CD4-positive, alpha-beta T cell treated with Interleukin-17A for 1 hour (primary cell): ENCODE measurements around the gene CCDC187.
A peak's percentile ranks its signal among the peaks of the same experiment; 100 is the strongest.

ENCODE experiments used
- DNase-seq: peaks from one replicate; pipeline ENCODE4 v3.0.0-alpha.2; 2020

The CCDC187 gene

GRCh38 chr9:136339173-136339957, 35.5 kb upstream of the CCDC187 start:
- peak; percentile 41 for DNase-seq

- no peak for DNase-seq
Observed at GRCh38 chr9:136338511-136338910, 34.6 kb upstream of the CCDC187 start.

GRCh38 chr9:136337416-136338395, 33.8 kb upstream of the CCDC187 start:
- DNase-seq: no peak

GRCh38 chr9:136336881-136337280, 33.0 kb upstream of the CCDC187 start:
- DNase-seq: no peak

GRCh38 chr9:136336156-136336870, 32.4 kb upstream of the CCDC187 start:
- no peak for DNase-seq

GRCh38 chr9:136335296-136336155, 31.6 kb upstream of the CCDC187 start:
- no peak for DNase-seq

GRCh38 chr9:136334541-136334940, 30.6 kb upstream of the CCDC187 start:
- DNase-seq: no peak

- no peak for DNase-seq
Observed at GRCh38 chr9:136333486-136333885, 29.6 kb upstream of the CCDC187 start.

GRCh38 chr9:136333045-136333444, 29.2 kb upstream of the CCDC187 start:
- DNase-seq: no peak

- no peak for DNase-seq
Observed at GRCh38 chr9:136332482-136332983, 28.6 kb upstream of the CCDC187 start.

- DNase-seq: no peak
Observed at GRCh38 chr9:136331556-136332481, 27.9 kb upstream of the CCDC187 start.

GRCh38 chr9:136331030-136331429, 27.1 kb upstream of the CCDC187 start:
- no peak for DNase-seq

GRCh38 chr9:136330406-136330990, 26.6 kb upstream of the CCDC187 start:
- no peak for DNase-seq

GRCh38 chr9:136329636-136330405, 25.9 kb upstream of the CCDC187 start:
- DNase-seq: no peak

GRCh38 chr9:136329211-136329627, 25.3 kb upstream of the CCDC187 start:
- DNase-seq: no peak

- DNase-seq: no peak
Observed at GRCh38 chr9:136328622-136329041, 24.7 kb upstream of the CCDC187 start.

GRCh38 chr9:136328011-136328621, 24.2 kb upstream of the CCDC187 start:
- no peak for DNase-seq

- peak; percentile 49 for DNase-seq
Observed at GRCh38 chr9:136327304-136327974, 23.5 kb upstream of the CCDC187 start, which contains the start of gene GPSM1. TSS of gene GPSM1 (plus strand) at chr9:136327539. CDS start at chr9:136327696, 157 bp downstream.
